Measurements from ENCODE around the gene TMEM263. TPM values are rescaled to one million over a fixed set of nuclear protein-coding genes. Genes with fewer than 3 reads are reported as not detected.

TMEM263 gene
- total RNA-seq, 4 donors from 2014 or later, result 8.9 to 26.7 (median 15.9) TPM

DNA sequence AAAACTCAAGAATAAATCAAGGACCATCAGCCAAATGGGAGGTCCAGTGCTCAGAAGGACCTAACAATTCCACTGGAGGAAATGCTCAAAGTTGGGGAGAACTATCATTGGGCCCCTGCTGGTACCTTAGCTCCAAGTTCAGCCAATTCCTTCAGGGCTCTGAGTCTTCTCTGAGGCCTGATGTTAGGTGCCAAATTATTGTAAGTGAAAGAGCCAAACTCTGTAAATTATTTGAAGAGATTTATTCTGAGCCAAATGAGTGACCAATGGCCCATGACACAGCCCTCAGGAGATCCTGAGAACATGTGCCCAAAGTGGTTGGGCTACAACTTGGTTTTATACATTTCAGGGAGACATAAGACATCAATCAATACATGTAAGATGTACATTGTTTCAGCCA lies 8.2 kb upstream of the TMEM263 start:
- intact Hi-C loops (cut with DNase I; ENCODE audit: low total_unique reads), result no loop called here
- Histone ChIP-seq H3K27me3 (no peaks in the 10 kb centered on the region), H3K4me1 (no peaks in the 10 kb centered on the region), H3K36me3 (no peaks in the 10 kb centered on the region), H3K9me3 (no peaks in the 10 kb centered on the region), H3K27ac (no peak overlapping the region), H3K4me3 (no peak overlapping the region)
- in situ Hi-C loops (cut with MboI; ENCODE audit: low sequenced_read_pairs in 4 of 4), result no loop called here
- TF ChIP-seq POLR2A (IDR thresholded peaks at IDR 0.05), result no peak
- TF ChIP-seq, protein P1, sequence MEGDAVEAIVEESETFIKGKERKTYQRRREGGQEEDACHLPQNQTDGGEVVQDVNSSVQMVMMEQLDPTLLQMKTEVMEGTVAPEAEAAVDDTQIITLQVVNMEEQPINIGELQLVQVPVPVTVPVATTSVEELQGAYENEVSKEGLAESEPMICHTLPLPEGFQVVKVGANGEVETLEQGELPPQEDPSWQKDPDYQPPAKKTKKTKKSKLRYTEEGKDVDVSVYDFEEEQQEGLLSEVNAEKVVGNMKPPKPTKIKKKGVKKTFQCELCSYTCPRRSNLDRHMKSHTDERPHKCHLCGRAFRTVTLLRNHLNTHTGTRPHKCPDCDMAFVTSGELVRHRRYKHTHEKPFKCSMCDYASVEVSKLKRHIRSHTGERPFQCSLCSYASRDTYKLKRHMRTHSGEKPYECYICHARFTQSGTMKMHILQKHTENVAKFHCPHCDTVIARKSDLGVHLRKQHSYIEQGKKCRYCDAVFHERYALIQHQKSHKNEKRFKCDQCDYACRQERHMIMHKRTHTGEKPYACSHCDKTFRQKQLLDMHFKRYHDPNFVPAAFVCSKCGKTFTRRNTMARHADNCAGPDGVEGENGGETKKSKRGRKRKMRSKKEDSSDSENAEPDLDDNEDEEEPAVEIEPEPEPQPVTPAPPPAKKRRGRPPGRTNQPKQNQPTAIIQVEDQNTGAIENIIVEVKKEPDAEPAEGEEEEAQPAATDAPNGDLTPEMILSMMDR (IDR thresholded peaks at IDR 0.05 in 4 of 5, conservative IDR thresholded peaks at IDR 0.05 in 1 of 5), result no peak
- DNase-seq, result no peak
- ATAC-seq, result no peak

DNA sequence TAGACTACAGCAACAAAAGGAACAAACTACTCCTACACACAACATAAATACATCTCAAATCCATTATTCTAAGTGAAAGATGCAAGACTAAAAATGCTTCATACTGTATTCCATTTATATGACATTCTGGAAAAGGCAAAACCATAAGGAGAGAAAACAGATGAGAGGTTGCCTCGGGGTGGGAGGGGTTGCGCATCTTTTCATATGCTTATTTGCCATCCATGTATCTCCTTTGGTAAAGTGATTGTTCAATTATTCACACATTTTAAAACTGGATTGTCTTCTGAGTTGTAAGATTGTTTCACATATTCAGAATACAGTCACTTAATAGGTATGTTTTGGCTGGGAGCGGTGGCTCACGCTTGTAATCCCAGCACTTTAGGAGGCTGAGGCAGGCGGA lies 5.1 kb upstream of the TMEM263 start:
- in situ Hi-C loops (cut with MboI; ENCODE audit: low sequenced_read_pairs in 4 of 4), result loop anchor here in 1 of 4 donors (10.0 kb wide), 1 partner anchor 154 kb away; no protein-coding TSS in a partner anchor
- no peak for ATAC-seq
- Histone ChIP-seq H3K4me3 (no peak overlapping the region), H3K9me3 (no peaks in the 10 kb centered on the region), H3K36me3 (no peaks in the 10 kb centered on the region), H3K27me3 (no peaks in the 10 kb centered on the region), H3K27ac (no peak overlapping the region), H3K4me1 (peaks cover 5 to 6% of the 10 kb centered on the region in 2 donors)
- TF ChIP-seq, protein P1 (IDR thresholded peaks at IDR 0.05 in 4 of 5, conservative IDR thresholded peaks at IDR 0.05 in 1 of 5), result no peak
- no peak for TF ChIP-seq POLR2A (IDR thresholded peaks at IDR 0.05)
- no peak for DNase-seq
- intact Hi-C loops (cut with DNase I; ENCODE audit: low total_unique reads), result no loop called here

DNA sequence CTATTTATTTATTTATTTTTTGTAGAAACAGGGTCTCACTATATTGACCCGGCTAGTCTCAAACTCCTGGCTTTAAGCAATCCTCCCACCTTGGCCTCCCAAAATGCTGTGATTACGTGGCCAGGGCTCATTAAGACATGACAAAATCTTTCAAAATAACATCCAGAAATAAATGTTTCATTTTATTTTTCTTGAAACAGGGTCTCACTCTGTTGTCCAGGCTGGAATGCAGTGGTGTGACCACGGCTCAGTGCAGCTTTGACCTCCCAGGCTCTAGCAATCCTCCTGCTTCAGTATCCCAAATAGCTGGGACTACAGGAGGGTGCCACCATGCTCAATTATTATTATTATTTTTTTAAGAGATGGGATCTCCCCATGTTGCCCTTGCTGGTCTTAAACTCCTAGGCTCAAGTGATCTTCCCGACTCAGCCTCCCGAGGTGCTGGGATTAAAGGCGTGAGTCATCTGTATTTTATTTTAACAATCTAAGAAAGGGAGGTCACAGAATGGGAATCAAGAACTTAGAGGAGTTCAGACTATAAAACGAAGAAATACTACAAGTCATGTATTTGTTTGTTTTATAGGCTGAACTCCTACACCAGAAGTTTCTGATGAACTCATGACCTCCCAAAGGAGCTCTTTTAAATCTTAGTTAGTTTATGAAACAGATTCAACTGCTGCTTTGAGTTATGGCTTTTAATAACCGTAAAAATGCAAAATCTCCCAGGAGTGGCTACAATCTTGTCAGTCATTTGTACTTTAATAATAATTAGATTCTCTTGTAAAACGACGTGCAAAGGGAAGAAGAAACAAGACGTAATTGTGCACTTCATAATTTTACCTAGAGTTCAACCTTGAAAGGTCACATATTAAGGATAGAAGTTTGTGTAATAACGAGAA lies 2.1 kb upstream of the TMEM263 start:
- Histone ChIP-seq H3K9me3 (no peaks in the 10 kb centered on the region), H3K27me3 (no peaks in the 10 kb centered on the region), H3K4me1 (peaks cover 20 to 23% of the 10 kb centered on the region in 2 donors), H3K27ac (peak overlapping the region; percentile 87 to 97 (median 92)), H3K4me3 (no peak overlapping the region), H3K36me3 (no peaks in the 10 kb centered on the region)
- no peak for DNase-seq
- intact Hi-C loops (cut with DNase I; ENCODE audit: low total_unique reads), result no loop called here
- no peak for ATAC-seq
- in situ Hi-C loops (cut with MboI; ENCODE audit: low sequenced_read_pairs in 4 of 4), result loop anchor here in 1 of 4 donors (10.0 kb wide), 1 partner anchor 151 kb away; no protein-coding TSS in a partner anchor
- TF ChIP-seq, protein P1 (IDR thresholded peaks at IDR 0.05 in 4 of 5, conservative IDR thresholded peaks at IDR 0.05 in 1 of 5), result no peak
- TF ChIP-seq POLR2A (IDR thresholded peaks at IDR 0.05), result no peak

DNA sequence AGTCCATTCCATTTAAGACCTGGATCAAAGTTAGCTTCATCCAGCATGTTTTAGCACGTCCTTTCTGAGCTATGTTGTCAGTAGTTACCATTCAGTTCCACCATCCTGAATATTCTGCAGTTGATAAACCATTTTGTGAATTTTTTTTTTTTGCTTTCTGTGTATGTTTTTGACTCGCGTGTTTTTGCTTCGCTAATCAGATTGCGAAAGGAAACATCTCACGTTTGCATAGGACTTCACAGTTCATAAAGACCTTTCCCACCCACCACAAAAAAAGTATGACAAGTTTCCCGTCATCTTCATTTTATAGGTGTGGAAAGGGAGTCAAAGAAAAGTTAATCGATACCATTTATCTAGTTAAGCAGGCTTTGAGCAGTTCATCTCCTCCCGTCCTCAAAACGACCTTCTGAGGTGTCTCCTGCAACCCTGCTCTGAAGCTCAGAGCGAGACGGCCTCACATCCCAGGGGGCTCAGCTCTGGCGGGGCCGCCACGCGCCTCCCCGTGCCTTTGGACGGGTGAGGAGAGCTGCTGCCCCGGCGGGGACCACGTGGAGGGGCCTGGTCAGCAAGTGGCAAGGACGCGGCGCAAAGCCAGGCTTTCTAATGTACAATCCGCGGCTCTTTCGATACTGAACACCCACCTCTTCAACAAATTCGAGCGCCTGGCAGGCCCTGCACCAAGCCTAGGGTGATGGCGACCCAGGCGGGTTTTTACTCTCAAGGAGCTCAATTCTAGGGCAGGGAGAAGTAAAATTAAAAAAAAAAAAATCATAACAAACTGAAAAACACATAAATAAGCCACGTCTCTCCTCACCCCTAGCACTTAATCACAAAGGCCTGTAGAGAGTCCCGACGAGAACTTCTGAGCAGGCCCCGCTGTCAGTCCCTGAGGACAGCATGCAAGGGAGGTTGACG lies 988 bp upstream of the TMEM263 start:
- peak overlapping the region; percentile 66 to 92 (median 80) for H3K4me3 ChIP-seq
- DNase-seq, result peak; percentile 6 to 45
- H3K27ac ChIP-seq, result peak overlapping the region; percentile 87 to 97 (median 92)
- peaks cover 20 to 27% of the 10 kb centered on the region in 2 donors for H3K4me1 ChIP-seq
- H3K36me3 ChIP-seq, result no peaks in the 10 kb centered on the region
- TF ChIP-seq, protein P1 (IDR thresholded peaks at IDR 0.05 in 4 of 5, conservative IDR thresholded peaks at IDR 0.05 in 1 of 5), result no peak
- TF ChIP-seq POLR2A (IDR thresholded peaks at IDR 0.05), result no peak
- in situ Hi-C loops (cut with MboI; ENCODE audit: low sequenced_read_pairs in 4 of 4) (loop anchor here in 1 of 4 donors (10.0 kb wide), 1 partner anchor 150 kb away; no protein-coding TSS in a partner anchor), intact Hi-C loops (cut with DNase I; ENCODE audit: low total_unique reads) (loop anchor here (1.0 to 5.0 kb wide), 5 partner anchors 33 to 647 kb away; partner anchors contain the start of genes CRY1, MTERF2 and RIC8B)
- ATAC-seq, result peak; percentile 10 to 13
- no peaks in the 10 kb centered on the region for H3K27me3 ChIP-seq
- H3K9me3 ChIP-seq, result no peaks in the 10 kb centered on the region

All from gastrocnemius medialis (tissue), 4 donors.